DLD1 (cell line): ENCODE results near the gene ZBTB4.

Experiments
- in situ Hi-C: cut with HindIII; loops from 2 replicates; pipeline ENCODE4 v1.10.0; 2017; ENCODE audit warnings: low sequenced_read_pairs

Gene ZBTB4

GRCh38 chr17:7441266-7441665 is 38.2 kb downstream of the ZBTB4 start:
- in situ Hi-C loops = no loop called here

GRCh38 chr17:7440834-7441195 is 38.6 kb downstream of the ZBTB4 start:
- in situ Hi-C loops = no loop called here

- in situ Hi-C loops = no loop called here
Observed at GRCh38 chr17:7440113-7440833, 39.2 kb downstream of the ZBTB4 start.

- in situ Hi-C loops = no loop called here
Observed at GRCh38 chr17:7439462-7440112, 39.8 kb downstream of the ZBTB4 start, which contains the start of gene FGF11. FGF11 (plus strand) TSS chr17:7439512; CDS start chr17:7439621, 109 bp downstream.

GRCh38 chr17:7438656-7439460 is 40.6 kb downstream of the ZBTB4 start:
- in situ Hi-C loops = no loop called here

- in situ Hi-C loops = no loop called here
Observed at GRCh38 chr17:7437950-7438614, 41.3 kb downstream of the ZBTB4 start.

GRCh38 chr17:7437369-7437863 is 42.0 kb downstream of the ZBTB4 start:
- in situ Hi-C loops = no loop called here

GRCh38 chr17:7436556-7437368 is 42.7 kb downstream of the ZBTB4 start:
- in situ Hi-C loops = no loop called here

GRCh38 chr17:7435676-7436555 is 43.5 kb downstream of the ZBTB4 start:
- in situ Hi-C loops = no loop called here

GRCh38 chr17:7432296-7432695 is 47.1 kb downstream of the ZBTB4 start:
- in situ Hi-C loops = no loop called here

GRCh38 chr17:7431231-7431630 is 48.2 kb downstream of the ZBTB4 start:
- in situ Hi-C loops = no loop called here

GRCh38 chr17:7429722-7430121 is 49.7 kb downstream of the ZBTB4 start:
- in situ Hi-C loops = no loop called here

- in situ Hi-C loops = no loop called here
Observed at GRCh38 chr17:7428557-7428956, 50.9 kb downstream of the ZBTB4 start, which contains the start of gene SPEM3. SPEM3 (plus strand) TSS chr17:7428857; CDS start chr17:7428903, 46 bp downstream.

- in situ Hi-C loops = no loop called here
Observed at GRCh38 chr17:7427549-7427948, 51.9 kb downstream of the ZBTB4 start.

GRCh38 chr17:7426896-7427489 is 52.4 kb downstream of the ZBTB4 start:
- in situ Hi-C loops = no loop called here

- in situ Hi-C loops = no loop called here
Observed at GRCh38 chr17:7426203-7426863, 53.1 kb downstream of the ZBTB4 start.

GRCh38 chr17:7425756-7426155 is 53.7 kb downstream of the ZBTB4 start:
- in situ Hi-C loops = no loop called here

GRCh38 chr17:7425316-7425715 is 54.1 kb downstream of the ZBTB4 start, which contains the start of gene SPEM2:
SPEM2 (plus strand) TSS chr17:7425616; CDS start chr17:7425689, 73 bp downstream.
- in situ Hi-C loops = no loop called here
